Measurements from ENCODE around the gene RGCC. TPM values are rescaled to one million over a fixed set of nuclear protein-coding genes. Genes with fewer than 3 reads are reported as not detected.

RGCC gene
- total RNA-seq = 184 TPM

- no peaks in the 10 kb centered on the region for H3K27me3 ChIP-seq
- peak within 1 kb of the TSS; percentile 61 to 78 for H3K27ac ChIP-seq
Observed at GRCh38 chr13:41456768-41457588, at the start of gene RGCC. RGCC (plus strand) TSS chr13:41457550; CDS start chr13:41457708, 158 bp downstream.

GRCh38 chr13:41408121-41408520 lies 49.2 kb upstream of the RGCC start:
- Histone ChIP-seq H3K27ac (no peak overlapping the region), H3K9me3 (no peaks in the 10 kb centered on the region), H3K4me3 (no peak overlapping the region), H3K36me3 (no peaks in the 10 kb centered on the region), H3K27me3 (no peaks in the 10 kb centered on the region), H3K4me1 (no peaks in the 10 kb centered on the region)
- DNase-seq (ENCODE audit: low spot score in 2 of 2) = no peak
- TF ChIP-seq CTCF (IDR thresholded peaks at IDR 0.05) = no peak
- intact Hi-C loops (cut with DNase I) = no loop called here

More at GRCh38 chr13:41456768-41457588, at the start of gene RGCC:
- peaks cover 0 to 17% of the 10 kb centered on the region in 2 donors for H3K36me3 ChIP-seq
- DNase-seq (ENCODE audit: low spot score in 2 of 2) = peak; percentile 70 to 94
- H3K4me3 ChIP-seq = peak within 1 kb of the TSS; percentile 80 to 99
- no peaks in the 10 kb centered on the region for H3K9me3 ChIP-seq
- intact Hi-C loops (cut with DNase I) = loop anchor here (2.0 to 5.0 kb wide), 2 partner anchors 196 to 585 kb away; no protein-coding TSS in a partner anchor
- peaks cover 0 to 18% of the 10 kb centered on the region in 2 donors for H3K4me1 ChIP-seq
- no peak for TF ChIP-seq CTCF (IDR thresholded peaks at IDR 0.05)

- no peak for DNase-seq (ENCODE audit: low spot score in 2 of 2)
- no peaks in the 10 kb centered on the region for H3K9me3 ChIP-seq
- no peaks in the 10 kb centered on the region for H3K4me1 ChIP-seq
- no peak overlapping the region for H3K27ac ChIP-seq
- H3K4me3 ChIP-seq = no peak overlapping the region
- intact Hi-C loops (cut with DNase I) = no loop called here
- no peaks in the 10 kb centered on the region for H3K36me3 ChIP-seq
- H3K27me3 ChIP-seq = no peaks in the 10 kb centered on the region
- no peak for TF ChIP-seq CTCF (IDR thresholded peaks at IDR 0.05)
Observed at GRCh38 chr13:41408746-41409145, 48.6 kb upstream of the RGCC start.

GRCh38 chr13:41409611-41410010 lies 47.7 kb upstream of the RGCC start:
- no peak for DNase-seq (ENCODE audit: low spot score in 2 of 2)
- intact Hi-C loops (cut with DNase I) = no loop called here
- H3K27ac ChIP-seq = no peak overlapping the region
- no peaks in the 10 kb centered on the region for H3K36me3 ChIP-seq
- no peak for TF ChIP-seq CTCF (IDR thresholded peaks at IDR 0.05)
- H3K9me3 ChIP-seq = no peaks in the 10 kb centered on the region
- H3K4me3 ChIP-seq = no peak overlapping the region
- H3K27me3 ChIP-seq = no peaks in the 10 kb centered on the region
- no peaks in the 10 kb centered on the region for H3K4me1 ChIP-seq

- no peak overlapping the region for H3K4me3 ChIP-seq
- no peaks in the 10 kb centered on the region for H3K27me3 ChIP-seq
- H3K4me1 ChIP-seq = no peaks in the 10 kb centered on the region
- TF ChIP-seq CTCF (IDR thresholded peaks at IDR 0.05) = no peak
- DNase-seq (ENCODE audit: low spot score in 2 of 2) = no peak
- no peaks in the 10 kb centered on the region for H3K9me3 ChIP-seq
- no peaks in the 10 kb centered on the region for H3K36me3 ChIP-seq
- H3K27ac ChIP-seq = no peak overlapping the region
- intact Hi-C loops (cut with DNase I) = no loop called here
Observed at GRCh38 chr13:41411060-41411459, 46.3 kb upstream of the RGCC start.
